ENCODE measurements around the gene CHPF2.

- TF ChIP-seq POLR2A (IDR thresholded peaks at IDR 0.05), result no peak
- TF ChIP-seq, protein P1, sequence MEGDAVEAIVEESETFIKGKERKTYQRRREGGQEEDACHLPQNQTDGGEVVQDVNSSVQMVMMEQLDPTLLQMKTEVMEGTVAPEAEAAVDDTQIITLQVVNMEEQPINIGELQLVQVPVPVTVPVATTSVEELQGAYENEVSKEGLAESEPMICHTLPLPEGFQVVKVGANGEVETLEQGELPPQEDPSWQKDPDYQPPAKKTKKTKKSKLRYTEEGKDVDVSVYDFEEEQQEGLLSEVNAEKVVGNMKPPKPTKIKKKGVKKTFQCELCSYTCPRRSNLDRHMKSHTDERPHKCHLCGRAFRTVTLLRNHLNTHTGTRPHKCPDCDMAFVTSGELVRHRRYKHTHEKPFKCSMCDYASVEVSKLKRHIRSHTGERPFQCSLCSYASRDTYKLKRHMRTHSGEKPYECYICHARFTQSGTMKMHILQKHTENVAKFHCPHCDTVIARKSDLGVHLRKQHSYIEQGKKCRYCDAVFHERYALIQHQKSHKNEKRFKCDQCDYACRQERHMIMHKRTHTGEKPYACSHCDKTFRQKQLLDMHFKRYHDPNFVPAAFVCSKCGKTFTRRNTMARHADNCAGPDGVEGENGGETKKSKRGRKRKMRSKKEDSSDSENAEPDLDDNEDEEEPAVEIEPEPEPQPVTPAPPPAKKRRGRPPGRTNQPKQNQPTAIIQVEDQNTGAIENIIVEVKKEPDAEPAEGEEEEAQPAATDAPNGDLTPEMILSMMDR (IDR thresholded peaks at IDR 0.05), result no peak
These were observed 22.0 kb downstream of the CHPF2 start for GRCh38 chr7:151254316-151254715.

Measured in uterus (tissue), 2 donors.